Omental fat pad (tissue), 4 donors: ENCODE results near the gene PLXNA2. TPM values are rescaled to one million over a fixed set of nuclear protein-coding genes. Genes with fewer than 3 reads are reported as not detected.

ENCODE experiments used
- ATAC-seq: fragments of 150-250 bp; one replicate; pipeline ENCODE4 v1.9.1; 2016; ENCODE audit warnings: mild to moderate bottlenecking, moderate library complexity; ENCODE audit not compliant: low FRiP score
- DNase-seq: peaks from one replicate; pipeline ENCODE4 v3.0.0-alpha.2; 2019; ENCODE audit warnings: low spot score
- total RNA-seq, 4 donors: library from RNA; depleted of rRNA; stranded (reverse); fragments of >200 nt; gene quantifications; one replicate each; pipeline ENCODE4 v1.1.0, GENCODE V29; 2016
- TF ChIP-seq, protein P1 (sequence below), 3 donors: fragments of 450-650 bp; IDR thresholded peaks; one replicate each; pipeline ENCODE4 v1.5.1; 2016 to 2017; ENCODE audit warnings: antibody characterized with exemption in 3 of 3, mild to moderate bottlenecking in 3 of 3, moderate library complexity in 2 of 3

The PLXNA2 gene
- total RNA-seq, 4 donors from 2014 or later: 21.7 to 67.9 (median 36.8) TPM

GRCh38 chr1:208083016-208083714 lies 161.0 kb downstream of the PLXNA2 start:
- TF ChIP-seq, protein P1, sequence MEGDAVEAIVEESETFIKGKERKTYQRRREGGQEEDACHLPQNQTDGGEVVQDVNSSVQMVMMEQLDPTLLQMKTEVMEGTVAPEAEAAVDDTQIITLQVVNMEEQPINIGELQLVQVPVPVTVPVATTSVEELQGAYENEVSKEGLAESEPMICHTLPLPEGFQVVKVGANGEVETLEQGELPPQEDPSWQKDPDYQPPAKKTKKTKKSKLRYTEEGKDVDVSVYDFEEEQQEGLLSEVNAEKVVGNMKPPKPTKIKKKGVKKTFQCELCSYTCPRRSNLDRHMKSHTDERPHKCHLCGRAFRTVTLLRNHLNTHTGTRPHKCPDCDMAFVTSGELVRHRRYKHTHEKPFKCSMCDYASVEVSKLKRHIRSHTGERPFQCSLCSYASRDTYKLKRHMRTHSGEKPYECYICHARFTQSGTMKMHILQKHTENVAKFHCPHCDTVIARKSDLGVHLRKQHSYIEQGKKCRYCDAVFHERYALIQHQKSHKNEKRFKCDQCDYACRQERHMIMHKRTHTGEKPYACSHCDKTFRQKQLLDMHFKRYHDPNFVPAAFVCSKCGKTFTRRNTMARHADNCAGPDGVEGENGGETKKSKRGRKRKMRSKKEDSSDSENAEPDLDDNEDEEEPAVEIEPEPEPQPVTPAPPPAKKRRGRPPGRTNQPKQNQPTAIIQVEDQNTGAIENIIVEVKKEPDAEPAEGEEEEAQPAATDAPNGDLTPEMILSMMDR (IDR thresholded peaks at IDR 0.05): no peak
- DNase-seq: no peak
- ATAC-seq: no peak

DNA sequence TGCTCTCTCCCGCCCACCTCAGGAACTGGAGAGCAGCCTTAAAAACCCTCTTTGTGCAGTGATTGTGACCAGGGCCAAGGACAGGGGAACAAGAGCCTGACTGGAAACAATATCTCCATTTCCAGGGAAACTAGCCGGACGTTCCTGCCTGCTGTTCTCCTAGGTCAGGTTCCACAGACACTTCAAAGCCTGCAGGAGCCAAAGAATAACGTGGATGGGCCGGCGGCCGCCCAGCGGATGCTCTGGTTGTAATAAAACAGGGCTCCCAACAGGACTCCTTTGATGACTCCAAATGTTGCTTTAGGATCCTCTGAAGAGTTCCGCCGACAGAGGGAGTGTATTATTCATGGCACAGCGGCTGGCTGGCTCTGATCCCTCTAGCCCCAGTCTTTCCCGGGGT lies 162.2 kb downstream of the PLXNA2 start:
- no peak for DNase-seq
- TF ChIP-seq, protein P1 (IDR thresholded peaks at IDR 0.05): no peak
- no peak for ATAC-seq

DNA sequence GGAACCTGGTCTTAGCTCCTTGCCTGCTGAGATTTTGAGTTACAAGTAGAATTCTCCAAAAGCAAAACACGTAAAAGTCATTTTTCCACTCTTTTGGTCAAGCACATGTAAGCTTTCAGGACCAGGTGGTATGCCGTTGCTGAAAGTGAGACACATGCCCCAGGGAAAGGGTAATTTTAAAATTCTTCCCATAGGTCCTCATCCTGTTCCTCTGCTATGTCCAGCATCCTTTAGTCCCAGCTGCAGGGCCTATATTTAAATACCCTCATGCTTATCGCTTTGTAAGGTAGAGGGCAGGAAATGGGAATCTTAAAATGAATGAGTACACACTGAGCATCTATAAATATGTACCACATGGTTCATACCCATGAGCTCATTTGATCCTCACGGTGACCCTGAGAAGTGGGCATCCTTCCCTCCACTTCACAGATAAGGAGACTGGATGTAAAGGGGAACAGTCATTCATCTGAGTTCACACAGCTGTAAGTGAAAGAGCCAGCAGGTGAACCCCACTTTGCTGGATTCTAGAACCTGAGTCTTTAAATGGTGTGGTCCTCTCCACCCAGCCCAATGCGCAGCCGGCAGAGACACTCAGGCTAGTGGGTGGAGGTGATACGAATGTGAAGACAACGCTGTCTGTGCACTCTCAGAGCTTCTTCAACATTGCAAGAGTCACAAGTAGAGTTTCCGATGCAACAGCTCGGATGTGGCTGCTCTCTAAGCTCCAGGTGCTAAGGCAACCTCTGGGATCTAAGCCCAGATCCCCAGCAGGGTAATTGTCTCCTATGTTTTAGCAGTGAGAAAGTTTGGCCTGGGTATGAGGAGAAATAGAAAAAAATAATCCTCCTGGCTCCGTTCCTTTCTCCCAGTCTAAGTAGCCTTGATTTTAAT lies 163.5 kb downstream of the PLXNA2 start:
- DNase-seq (no peak), ATAC-seq (no peak)

GRCh38 chr1:208079161-208079560 lies 165.0 kb downstream of the PLXNA2 start:
- DNase-seq (no peak), ATAC-seq (no peak)
- TF ChIP-seq, protein P1 (IDR thresholded peaks at IDR 0.05): no peak

More for the DNA sequence above, 163.5 kb downstream of the PLXNA2 start:
- TF ChIP-seq, protein P1 (IDR thresholded peaks at IDR 0.05): no peak

DNA sequence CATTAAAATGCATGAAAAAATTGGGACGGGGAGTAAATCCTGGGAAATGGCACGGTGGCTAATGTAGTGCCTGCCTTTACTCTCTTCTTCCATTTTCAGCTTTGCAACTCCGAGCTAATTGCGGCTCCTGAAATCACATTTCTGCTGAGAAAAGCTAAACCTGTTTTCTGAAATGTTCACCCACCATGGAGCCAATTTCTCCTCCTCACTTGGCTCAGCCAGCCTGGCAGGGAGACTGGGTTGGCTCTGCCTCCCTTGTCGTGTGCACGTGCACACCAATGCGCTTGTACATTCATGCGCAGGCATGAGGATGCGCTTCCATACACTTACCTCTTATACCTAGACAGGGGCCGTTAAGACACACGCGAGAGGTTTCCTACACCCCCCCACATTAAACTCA lies 165.4 kb downstream of the PLXNA2 start:
- TF ChIP-seq, protein P1 (IDR thresholded peaks at IDR 0.05): no peak
- ATAC-seq: no peak

GRCh38 chr1:208077232-208078075 lies 166.7 kb downstream of the PLXNA2 start:
- ATAC-seq (no peak), DNase-seq (no peak)
- TF ChIP-seq, protein P1 (IDR thresholded peaks at IDR 0.05): no peak

More for the DNA sequence above, 165.4 kb downstream of the PLXNA2 start:
- no peak for DNase-seq
